Hematopoietic multipotent progenitor cell treated with erythropoietin and hydrocortisone succinate and interleukin-3 and kit ligand, for 8 days (in vitro differentiated cells): Measurements from ENCODE around the gene EPHB6.

ENCODE experiments used
- DNase-seq: peaks from one replicate; pipeline ENCODE4 v3.0.0-alpha.2; 2015

Gene EPHB6

GRCh38 chr7:142854372-142855113, at the start of gene EPHB6:
TSS of gene EPHB6 (plus strand) at chr7:142855076. CDS start at chr7:142863228, 8,152 bp downstream.
- peak; percentile 79 for DNase-seq

GRCh38 chr7:142805350-142806021, 49.4 kb upstream of the EPHB6 start:
- no peak for DNase-seq

GRCh38 chr7:142806022-142806356, 48.9 kb upstream of the EPHB6 start:
- peak; percentile 80 for DNase-seq

GRCh38 chr7:142806957-142807356, 47.9 kb upstream of the EPHB6 start:
- no peak for DNase-seq

GRCh38 chr7:142807855-142808460, 46.9 kb upstream of the EPHB6 start:
- no peak for DNase-seq

- no peak for DNase-seq
These were observed 46.4 kb upstream of the EPHB6 start for GRCh38 chr7:142808461-142808801.

- DNase-seq = peak; percentile 74
These were observed 45.9 kb upstream of the EPHB6 start for GRCh38 chr7:142808802-142809583.

GRCh38 chr7:142809671-142810070, 45.2 kb upstream of the EPHB6 start:
- DNase-seq = no peak

- DNase-seq = peak; percentile 81
These were observed 43.6 kb upstream of the EPHB6 start for GRCh38 chr7:142811154-142811737.

GRCh38 chr7:142812437-142813215, 42.2 kb upstream of the EPHB6 start:
- peak; percentile 94 for DNase-seq

- DNase-seq = no peak
These were observed 41.6 kb upstream of the EPHB6 start for GRCh38 chr7:142813226-142813625.

- no peak for DNase-seq
These were observed 41.2 kb upstream of the EPHB6 start for GRCh38 chr7:142813699-142814098.

GRCh38 chr7:142814451-142814850, 40.4 kb upstream of the EPHB6 start:
- DNase-seq = no peak

GRCh38 chr7:142815134-142815533, 39.7 kb upstream of the EPHB6 start:
- DNase-seq = no peak

GRCh38 chr7:142817506-142817905, 37.4 kb upstream of the EPHB6 start:
- no peak for DNase-seq

- no peak for DNase-seq
These were observed 35.3 kb upstream of the EPHB6 start for GRCh38 chr7:142819530-142819929.

GRCh38 chr7:142822714-142823113, 32.2 kb upstream of the EPHB6 start:
- no peak for DNase-seq

GRCh38 chr7:142827951-142828500, 26.9 kb upstream of the EPHB6 start:
- no peak for DNase-seq

- peak; percentile 65 for DNase-seq
These were observed 22.5 kb upstream of the EPHB6 start for GRCh38 chr7:142832417-142832816.

- peak; percentile 96 for DNase-seq
These were observed 21.5 kb upstream of the EPHB6 start for GRCh38 chr7:142833174-142834048.

- peak; percentile 62 for DNase-seq
These were observed 19.4 kb upstream of the EPHB6 start for GRCh38 chr7:142835487-142835886.
